ENCODE measurements around the gene PLEKHH1.

DNA sequence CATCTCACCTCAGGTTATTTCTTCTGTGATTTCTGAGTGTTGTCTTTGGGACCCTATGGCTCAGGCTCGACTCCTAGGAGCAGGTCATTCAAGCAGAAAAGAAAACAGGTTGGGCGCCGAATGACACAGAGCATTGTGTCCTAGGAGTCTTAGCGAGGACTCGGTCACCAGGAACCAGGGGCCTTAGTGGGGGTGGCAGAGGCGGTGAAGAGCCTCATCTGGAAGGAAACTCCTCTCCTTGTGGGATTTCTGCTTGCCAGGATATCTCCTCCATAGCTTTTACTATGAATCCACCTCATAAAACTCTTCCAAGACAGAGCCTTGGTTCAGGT, 630 bp downstream of the PLEKHH1 start:
- TF ChIP-seq, protein P1, sequence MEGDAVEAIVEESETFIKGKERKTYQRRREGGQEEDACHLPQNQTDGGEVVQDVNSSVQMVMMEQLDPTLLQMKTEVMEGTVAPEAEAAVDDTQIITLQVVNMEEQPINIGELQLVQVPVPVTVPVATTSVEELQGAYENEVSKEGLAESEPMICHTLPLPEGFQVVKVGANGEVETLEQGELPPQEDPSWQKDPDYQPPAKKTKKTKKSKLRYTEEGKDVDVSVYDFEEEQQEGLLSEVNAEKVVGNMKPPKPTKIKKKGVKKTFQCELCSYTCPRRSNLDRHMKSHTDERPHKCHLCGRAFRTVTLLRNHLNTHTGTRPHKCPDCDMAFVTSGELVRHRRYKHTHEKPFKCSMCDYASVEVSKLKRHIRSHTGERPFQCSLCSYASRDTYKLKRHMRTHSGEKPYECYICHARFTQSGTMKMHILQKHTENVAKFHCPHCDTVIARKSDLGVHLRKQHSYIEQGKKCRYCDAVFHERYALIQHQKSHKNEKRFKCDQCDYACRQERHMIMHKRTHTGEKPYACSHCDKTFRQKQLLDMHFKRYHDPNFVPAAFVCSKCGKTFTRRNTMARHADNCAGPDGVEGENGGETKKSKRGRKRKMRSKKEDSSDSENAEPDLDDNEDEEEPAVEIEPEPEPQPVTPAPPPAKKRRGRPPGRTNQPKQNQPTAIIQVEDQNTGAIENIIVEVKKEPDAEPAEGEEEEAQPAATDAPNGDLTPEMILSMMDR (IDR thresholded peaks at IDR 0.05; ENCODE audit: insufficient read depth, low read length): no peak
- no peak for TF ChIP-seq SPI1 (IDR thresholded peaks at IDR 0.05; ENCODE audit: borderline replicate concordance, low read depth)

All from HL-60 (cell line).